Neutrophil (primary cell): ENCODE measurements around the gene QDPR.

Experiments
- H3K27ac ChIP-seq: fragments of 200-600 bp; sonication (generic); 2 replicates; pipeline ENCODE4 v1.5.1; 2016; ENCODE audit warnings: mild to moderate bottlenecking, moderate library complexity
- H3K27me3 ChIP-seq: fragments of 200-600 bp; sonication (generic); 2 replicates; pipeline ENCODE4 v1.6.0; 2016; ENCODE audit warnings: mild to moderate bottlenecking
- H3K36me3 ChIP-seq: fragments of 200-600 bp; sonication (generic); 2 replicates; pipeline ENCODE4 v1.5.1; 2017
- H3K4me1 ChIP-seq, 2 experiments: fragments of 200-600 bp in 1 of 2; sonication (generic) in 1 of 2; 1 replicate in 1 of 2; 2 replicates in 1 of 2; pipeline versions ENCODE4 v1.5.1 to v1.6.1; 2013 to 2016; ENCODE audit warnings: low read depth in 1 of 2, low read length in 1 of 2, mild to moderate bottlenecking in 1 of 2, moderate library complexity in 1 of 2; ENCODE audit not compliant: control insufficient read depth in 1 of 2, insufficient read depth in 1 of 2
- H3K4me3 ChIP-seq, 2 experiments: fragments of 200-600 bp in 1 of 2; sonication (generic) in 1 of 2; 1 replicate in 1 of 2; 2 replicates in 1 of 2; pipeline ENCODE4 v1.5.1; 2013 to 2016; ENCODE audit warnings: low read depth in 1 of 2, low read length in 1 of 2, mild to moderate bottlenecking in 1 of 2, moderate library complexity in 1 of 2
- H3K9me3 ChIP-seq: fragments of 200-600 bp; sonication (generic); 2 replicates; pipeline ENCODE4 v1.5.1; 2016
- CTCF ChIP-seq: fragments of 200-600 bp; sonication (generic); IDR thresholded peaks from 2 replicates; pipeline ENCODE4 v1.5.1; 2016; ENCODE audit warnings: antibody characterized with exemption

The QDPR gene

GRCh38 chr4:17557880-17558279, 46.0 kb upstream of the QDPR start:
- Histone ChIP-seq H3K27ac (no peak overlapping the region), H3K27me3 (peaks cover 13% of the 10 kb centered on the region), H3K4me3 (no peak overlapping the region), H3K36me3 (no peaks in the 10 kb centered on the region), H3K4me1 (no peaks in the 10 kb centered on the region), H3K9me3 (no peaks in the 10 kb centered on the region)
- no peak for TF ChIP-seq CTCF

GRCh38 chr4:17556498-17556897, 44.6 kb upstream of the QDPR start:
- Histone ChIP-seq H3K36me3 (no peaks in the 10 kb centered on the region), H3K27me3 (peaks cover 25% of the 10 kb centered on the region), H3K4me1 (no peaks in the 10 kb centered on the region), H3K27ac (no peak overlapping the region), H3K4me3 (no peak overlapping the region), H3K9me3 (no peaks in the 10 kb centered on the region)
- TF ChIP-seq CTCF, result no peak

- Histone ChIP-seq H3K36me3 (no peaks in the 10 kb centered on the region), H3K27me3 (peaks cover 28% of the 10 kb centered on the region), H3K9me3 (no peaks in the 10 kb centered on the region), H3K4me1 (no peaks in the 10 kb centered on the region), H3K4me3 (no peak overlapping the region), H3K27ac (no peak overlapping the region)
- TF ChIP-seq CTCF, result no peak
Measured at GRCh38 chr4:17554568-17554967, 42.7 kb upstream of the QDPR start.

GRCh38 chr4:17552427-17552826, 40.5 kb upstream of the QDPR start:
- no peak overlapping the region for H3K4me3 ChIP-seq
- H3K27ac ChIP-seq, result no peak overlapping the region
- peaks cover 28% of the 10 kb centered on the region for H3K27me3 ChIP-seq
- no peaks in the 10 kb centered on the region for H3K4me1 ChIP-seq
- H3K36me3 ChIP-seq, result no peaks in the 10 kb centered on the region
- no peak for TF ChIP-seq CTCF
- no peaks in the 10 kb centered on the region for H3K9me3 ChIP-seq

GRCh38 chr4:17550549-17550948, 38.7 kb upstream of the QDPR start:
- no peak for TF ChIP-seq CTCF

GRCh38 chr4:17546678-17547077, 34.8 kb upstream of the QDPR start:
- H3K4me1 ChIP-seq, result no peaks in the 10 kb centered on the region
- no peaks in the 10 kb centered on the region for H3K9me3 ChIP-seq
- no peak overlapping the region for H3K4me3 ChIP-seq
- no peak for TF ChIP-seq CTCF
- H3K36me3 ChIP-seq, result no peaks in the 10 kb centered on the region
- H3K27ac ChIP-seq, result no peak overlapping the region
- peaks cover 4% of the 10 kb centered on the region for H3K27me3 ChIP-seq

More at GRCh38 chr4:17550549-17550948, 38.7 kb upstream of the QDPR start:
- H3K27ac ChIP-seq, result no peak overlapping the region
- no peaks in the 10 kb centered on the region for H3K4me1 ChIP-seq
- no peak overlapping the region for H3K4me3 ChIP-seq
- H3K36me3 ChIP-seq, result no peaks in the 10 kb centered on the region
- H3K9me3 ChIP-seq, result no peaks in the 10 kb centered on the region
- peaks cover 18% of the 10 kb centered on the region for H3K27me3 ChIP-seq
